HG03457 (cell line): ENCODE results near the gene FGF14.

Experiments
- ATAC-seq: cut with Tn5 transposase; IDR thresholded peaks from one replicate; pipeline ENCODE4 v1.9.1; 2021; ENCODE audit warnings: moderate number of reproducible peaks; ENCODE audit not compliant: unreplicated experiment

FGF14 gene

DNA sequence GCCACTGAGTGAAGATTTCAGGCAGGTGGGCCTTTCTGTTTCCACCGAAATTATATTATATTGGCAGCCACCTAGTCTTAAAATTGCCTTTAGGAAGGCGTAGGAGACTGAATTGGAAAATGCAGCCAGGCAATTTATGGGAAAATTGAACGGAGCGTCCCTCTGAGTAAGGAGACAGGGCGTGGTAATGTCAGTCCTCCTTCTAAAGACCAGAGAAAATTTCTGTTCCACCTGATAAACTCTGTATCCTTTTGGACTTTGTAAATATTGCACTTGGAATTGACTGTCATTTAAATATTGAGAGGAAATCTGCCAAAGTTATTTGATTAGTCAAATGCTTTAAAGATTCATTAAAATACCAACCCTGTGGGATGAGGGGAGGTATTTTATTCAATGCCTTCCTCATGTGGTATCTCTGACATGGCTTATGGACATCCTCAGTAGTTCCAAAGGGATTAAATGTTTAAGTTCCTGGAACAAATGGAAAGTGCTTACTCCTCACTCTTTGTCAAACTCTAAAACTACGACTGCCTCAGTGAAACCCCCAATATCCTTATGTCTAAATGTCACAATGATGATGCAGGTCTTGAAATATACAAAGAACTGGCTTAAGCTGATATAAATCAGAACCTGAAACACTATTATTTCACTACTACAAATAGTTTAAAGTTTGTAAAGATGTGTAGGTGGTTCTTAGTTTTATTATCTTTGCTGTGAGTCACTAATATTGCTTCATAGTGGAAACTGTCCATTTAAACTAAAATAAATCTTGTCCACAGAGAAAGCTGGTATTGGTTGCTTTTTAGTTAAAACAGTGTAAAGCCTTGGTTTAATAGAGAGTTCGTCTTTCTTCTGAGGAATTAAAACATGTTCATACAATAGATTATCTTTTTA lies 203.2 kb downstream of the FGF14 start:
- ATAC-seq: no peak

DNA sequence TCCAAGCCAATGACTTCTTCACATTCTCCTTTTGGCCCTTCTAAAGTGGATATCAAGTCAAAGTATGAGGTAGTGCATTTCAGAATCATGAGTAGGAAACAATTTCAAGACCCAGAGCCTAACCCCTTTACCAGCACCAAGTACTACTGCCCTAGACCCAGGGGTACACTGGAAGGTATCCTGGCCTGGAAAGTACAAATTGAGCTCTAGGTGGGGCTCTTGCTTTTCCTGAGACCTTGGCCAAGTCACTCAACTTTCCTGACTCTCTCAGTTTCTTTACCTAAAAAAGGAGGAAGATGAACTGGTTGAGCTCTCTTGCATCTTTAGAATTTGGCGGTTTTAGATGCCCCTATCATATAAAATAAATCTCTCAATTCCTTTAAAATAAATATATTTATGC lies 204.7 kb downstream of the FGF14 start:
- ATAC-seq: no peak

DNA sequence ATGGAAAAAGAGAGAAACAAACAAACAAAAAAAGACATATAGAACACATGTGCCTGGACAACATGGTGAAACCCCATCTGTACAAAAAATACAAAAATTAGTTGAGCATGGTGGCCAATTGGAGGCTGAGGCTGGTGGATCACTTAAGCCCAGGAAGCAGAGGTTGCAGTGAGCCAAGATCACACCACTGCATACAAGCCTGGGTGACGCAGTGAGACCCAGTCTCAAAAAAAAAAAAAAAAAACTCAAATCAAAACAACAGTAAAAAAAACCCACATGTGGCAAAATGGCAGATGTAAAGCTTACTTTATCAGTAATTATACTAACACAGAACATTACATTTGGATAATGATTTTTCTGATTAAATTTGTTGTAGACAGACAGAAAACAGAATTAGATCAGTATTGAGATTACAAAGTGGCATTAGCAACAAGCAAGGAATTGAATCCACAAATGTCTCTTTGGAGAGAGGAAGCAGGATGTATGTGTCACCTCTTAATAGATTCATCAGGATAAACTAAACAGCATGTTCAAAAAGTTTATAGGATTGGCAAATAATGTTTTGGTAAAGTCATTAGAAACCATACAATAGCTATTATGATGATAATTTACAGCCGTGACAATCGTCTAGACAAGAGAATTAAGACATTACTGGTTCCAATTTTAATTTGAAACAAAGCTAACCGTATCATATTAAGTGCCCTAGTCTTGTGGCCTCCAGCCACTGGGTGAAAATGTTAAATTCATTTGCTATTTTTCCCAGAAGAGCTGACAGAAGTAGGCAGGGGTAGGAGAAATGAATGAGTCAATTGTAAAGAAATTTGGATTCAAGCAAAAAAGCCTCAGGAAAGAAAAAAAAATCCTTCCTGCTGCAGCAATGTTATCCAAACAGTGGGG lies 206.0 kb downstream of the FGF14 start:
- no peak for ATAC-seq

DNA sequence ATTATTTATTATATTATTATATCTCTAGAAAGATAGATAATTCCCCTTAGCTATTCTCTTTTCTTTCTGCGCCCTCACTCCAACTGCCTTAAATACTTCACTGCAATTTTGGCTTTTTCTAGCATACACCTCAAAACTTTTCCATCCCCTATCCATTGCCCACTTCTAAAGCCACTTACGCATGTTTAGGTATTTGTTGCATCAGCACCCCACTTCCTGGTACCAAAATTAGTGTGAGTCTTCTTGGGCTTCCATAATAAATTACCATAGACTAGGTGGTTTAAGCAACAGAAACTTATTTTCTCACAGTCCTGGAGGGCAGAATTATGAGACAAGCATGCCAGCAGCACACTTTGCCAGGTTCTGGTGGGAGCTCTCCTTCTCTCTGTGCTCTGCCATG lies 209.0 kb downstream of the FGF14 start:
- no peak for ATAC-seq

DNA sequence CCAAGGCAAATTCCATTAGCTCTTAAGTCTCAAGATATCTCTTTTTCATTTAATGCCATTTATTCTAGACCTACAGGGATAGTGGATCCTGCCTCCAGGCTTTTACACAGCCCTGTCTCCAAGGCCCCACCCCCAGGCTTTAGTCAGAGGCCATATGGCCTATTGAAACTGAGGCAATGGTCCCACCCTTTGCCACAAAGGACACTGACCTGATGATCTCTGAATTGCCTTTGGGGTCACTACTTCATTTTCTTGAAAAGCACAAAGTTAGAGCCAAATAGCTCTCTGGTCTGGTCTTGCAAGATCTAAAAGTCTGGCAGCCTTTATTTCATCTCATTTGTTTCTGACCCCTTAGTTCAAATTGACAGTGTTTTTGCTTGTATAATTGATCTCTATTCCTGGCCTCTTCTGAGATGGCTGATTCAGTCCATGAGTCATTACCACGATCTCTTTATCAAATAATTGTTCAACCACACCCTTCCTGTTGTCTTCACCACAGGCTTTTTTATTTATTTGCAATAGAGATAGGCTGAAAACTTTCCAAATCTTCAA lies 209.8 kb downstream of the FGF14 start:
- no peak for ATAC-seq

DNA sequence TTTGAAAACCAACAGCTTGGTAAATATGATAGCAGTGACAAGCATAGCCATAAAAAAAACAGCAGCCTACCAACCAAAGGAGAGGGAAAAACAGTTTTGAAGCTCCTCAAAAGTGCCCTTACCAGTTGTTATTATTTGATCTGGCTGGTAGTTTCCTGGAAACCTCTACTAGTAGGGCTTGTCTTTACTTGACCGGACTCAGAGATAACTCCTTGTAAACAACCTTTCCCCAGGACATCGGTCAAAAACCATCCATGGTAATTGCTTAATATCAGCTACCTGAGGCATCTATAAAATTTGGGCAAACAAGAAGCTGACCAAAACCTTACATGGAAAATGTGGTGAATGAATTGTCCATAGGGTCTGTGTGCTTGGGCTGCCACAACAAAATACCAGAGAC lies 210.9 kb downstream of the FGF14 start:
- no peak for ATAC-seq

GRCh38 chr13:102187313-102187712 lies 214.5 kb downstream of the FGF14 start:
- ATAC-seq: no peak

GRCh38 chr13:102185375-102185984 lies 216.4 kb downstream of the FGF14 start:
- ATAC-seq: no peak

DNA sequence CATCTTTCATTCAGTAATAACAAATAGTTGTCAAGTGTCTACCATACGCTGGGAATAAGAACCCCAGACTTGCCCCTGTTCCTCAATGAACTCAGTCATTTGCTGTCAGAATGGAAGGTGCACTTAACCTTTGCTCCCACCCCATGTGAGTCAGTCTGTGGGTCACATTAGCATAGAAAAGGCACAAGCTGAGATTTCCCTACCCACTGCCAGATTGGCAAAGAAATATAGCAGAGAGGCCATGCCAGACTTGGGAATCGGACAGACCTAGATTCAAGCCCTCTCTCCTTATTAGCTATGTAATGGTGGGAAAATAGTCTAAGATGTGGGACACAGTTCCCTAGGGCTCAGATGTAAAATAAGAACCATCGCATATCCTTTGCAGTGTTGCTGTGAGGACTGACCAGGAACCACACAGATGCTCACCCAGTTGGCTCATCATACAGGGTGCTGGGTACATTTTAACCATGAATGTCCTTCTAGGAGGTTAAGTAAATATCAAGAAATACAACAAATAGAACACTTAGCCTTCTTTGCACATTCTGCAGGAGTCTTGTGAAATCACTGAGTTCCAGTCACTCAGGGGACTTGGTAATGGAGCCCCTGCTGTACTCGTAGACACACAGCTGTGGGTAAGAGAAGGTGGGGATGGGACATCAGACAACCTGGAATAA lies 218.2 kb downstream of the FGF14 start:
- ATAC-seq: no peak

DNA sequence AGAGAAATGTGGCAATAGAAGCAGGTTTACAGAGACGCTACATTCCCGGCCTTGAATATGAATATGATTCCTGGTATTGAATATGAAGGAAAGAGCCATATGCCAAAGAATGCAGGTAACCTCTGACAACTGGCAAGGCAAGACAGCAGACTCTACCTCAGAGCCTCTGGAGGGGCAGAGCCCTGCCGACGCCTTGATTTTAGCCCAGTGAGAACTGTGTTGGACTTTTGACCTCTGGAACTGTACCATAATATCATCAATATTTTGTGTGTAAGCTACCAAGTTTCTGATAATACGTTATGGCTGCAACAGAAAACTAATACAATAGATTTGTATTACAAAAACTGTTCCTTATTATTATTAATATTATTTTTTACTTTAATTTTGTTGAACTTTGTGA lies 219.7 kb downstream of the FGF14 start:
- ATAC-seq: no peak

DNA sequence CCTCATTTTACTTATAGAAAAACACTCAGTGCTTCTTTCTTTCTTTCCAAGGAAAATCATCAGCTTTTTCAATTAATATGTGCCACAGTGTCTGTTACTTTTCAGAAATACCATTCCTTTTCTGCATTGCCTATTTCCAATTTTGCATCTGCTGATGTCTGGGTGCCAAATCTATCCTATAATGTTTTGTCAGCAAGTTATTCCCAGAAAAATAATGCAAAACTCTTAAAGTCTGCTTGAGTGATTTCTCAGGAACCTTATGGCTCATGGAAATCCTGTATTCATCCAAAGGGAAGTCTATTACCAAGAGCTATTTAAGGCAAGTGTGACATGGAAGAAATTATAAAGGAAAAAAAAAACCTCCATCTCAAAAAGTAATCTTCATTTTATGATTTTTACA lies 224.4 kb downstream of the FGF14 start:
- ATAC-seq: no peak

GRCh38 chr13:102176846-102177245 lies 225.0 kb downstream of the FGF14 start:
- no peak for ATAC-seq

GRCh38 chr13:102172406-102172805 lies 229.4 kb downstream of the FGF14 start:
- ATAC-seq: no peak

GRCh38 chr13:102170305-102170704 lies 231.5 kb downstream of the FGF14 start:
- ATAC-seq: no peak

DNA sequence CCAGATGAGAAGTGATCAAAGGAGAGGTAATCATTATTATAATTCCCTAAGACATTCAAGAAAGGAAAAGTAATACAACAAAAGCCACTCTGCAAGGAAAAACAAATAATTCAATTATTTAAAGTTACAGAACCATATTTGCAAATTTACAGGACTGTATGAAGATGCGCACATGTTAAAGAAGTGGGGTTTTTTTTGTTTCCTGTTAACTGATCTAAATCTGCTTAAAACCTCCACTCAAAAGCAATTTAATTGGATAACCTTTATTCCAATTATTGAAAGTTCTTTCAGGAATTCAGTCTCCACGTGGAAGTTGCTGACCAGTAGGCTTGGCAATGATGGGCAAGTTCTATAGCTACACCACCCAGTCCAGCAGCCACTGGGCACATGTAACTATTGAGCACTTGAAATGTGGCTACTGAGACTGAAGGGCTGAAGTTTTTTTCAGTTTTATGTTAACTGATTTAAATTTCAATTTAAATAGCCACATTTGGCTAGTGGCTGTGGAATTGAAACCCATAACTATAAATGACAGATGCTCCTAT lies 232.3 kb downstream of the FGF14 start:
- ATAC-seq: no peak

- no peak for ATAC-seq
Observed at GRCh38 chr13:102152790-102153189, 249.1 kb downstream of the FGF14 start.

- ATAC-seq: no peak
Observed at GRCh38 chr13:102147353-102147752, 254.5 kb downstream of the FGF14 start.

GRCh38 chr13:102145750-102146149 lies 256.1 kb downstream of the FGF14 start:
- no peak for ATAC-seq

DNA sequence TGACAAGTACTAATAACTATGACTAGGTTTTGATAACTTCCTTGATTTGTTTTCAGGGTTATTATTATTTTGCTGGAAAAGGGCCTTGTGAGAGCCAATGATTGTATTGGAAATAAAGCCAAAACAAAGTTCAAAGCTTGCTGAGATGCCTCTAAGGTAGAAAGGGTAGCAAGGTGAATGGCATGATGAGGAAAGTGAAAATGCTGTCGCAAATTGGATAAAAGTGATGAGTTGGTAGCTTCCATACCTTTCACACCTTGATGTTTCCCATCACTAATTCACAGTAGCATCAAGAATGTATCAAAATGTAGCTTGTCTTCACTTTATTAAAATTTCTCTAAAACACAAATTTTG lies 259.4 kb downstream of the FGF14 start:
- no peak for ATAC-seq
